Activated CD8-positive, alpha-beta memory T cell treated with anti-CD3 and anti-CD28 coated beads, Interleukin-2, amount 10 ng/mL, durations not matched to agents 7 days and 5 days (primary cell): Measurements from ENCODE around the gene SGCD. TPM values are rescaled to one million over a fixed set of nuclear protein-coding genes. Genes with fewer than 3 reads are reported as not detected.
"Not testable (repeated sequence)": the region's sequence is repeated elsewhere in the genome, so short reads cannot be mapped to it uniquely, and the experiment has no call there.

Experiments used
- ATAC-seq: fragments of 150-1000 bp; cut with Tn5 transposase; one replicate; pipeline ENCODE4 v1.10.0; 2021; ENCODE audit warnings: moderate library complexity
- CTCF ChIA-PET: fragments of 350-600 bp; sonication (Branson Sonifier 250); formaldehyde crosslinking; loops from one replicate; lab custom pipeline; 2021; ENCODE audit warnings: antibody characterized with exemption; lab: Charles Lee
- DNase-seq: peaks from one replicate; pipeline ENCODE4 v3.0.0-alpha.2; 2020
- H3K27ac Mint-ChIP-seq: one replicate; pipeline ENCODE4 v1.8.0; 2021; ENCODE audit warnings: mild to moderate bottlenecking, mixed read lengths
- H3K27me3 Mint-ChIP-seq: one replicate; pipeline ENCODE4 v1.8.0; 2021; ENCODE audit warnings: mixed read lengths
- H3K36me3 Mint-ChIP-seq: one replicate; pipeline ENCODE4 v1.8.0; 2021; ENCODE audit warnings: mild to moderate bottlenecking, mixed read lengths
- H3K4me1 Mint-ChIP-seq: one replicate; pipeline ENCODE4 v1.8.0; 2021; ENCODE audit warnings: mixed read lengths
- H3K4me3 Mint-ChIP-seq: one replicate; pipeline ENCODE4 v1.8.0; 2021; ENCODE audit warnings: mild to moderate bottlenecking, moderate library complexity, mixed read lengths
- H3K9me3 Mint-ChIP-seq: one replicate; pipeline ENCODE4 v1.8.0; 2022; ENCODE audit warnings: low read depth, mixed read lengths
- total RNA-seq, 2 experiments: library from RNA; stranded (reverse); gene quantifications; one replicate each; pipeline ENCODE4 v1.2.3, GENCODE V29; 2021

SGCD gene
- total RNA-seq, 2 experiments from 2014 or later, result not detected

GRCh38 chr5:156655732-156656131 lies 328.8 kb downstream of the SGCD start:
- H3K27ac Mint-ChIP-seq, result no peak overlapping the region
- no peaks in the 10 kb centered on the region for H3K9me3 Mint-ChIP-seq
- no peaks in the 10 kb centered on the region for H3K36me3 Mint-ChIP-seq
- ATAC-seq (no peak), DNase-seq (no peak)
- CTCF ChIA-PET, result interaction anchor here (1.5 kb wide), 1 partner anchor 9 kb away, joined by 4 read pairs; no protein-coding TSS in a partner anchor
- H3K27me3 Mint-ChIP-seq, result peaks cover 8% of the 10 kb centered on the region
- H3K4me1 Mint-ChIP-seq, result no peaks in the 10 kb centered on the region
- no peak overlapping the region for H3K4me3 Mint-ChIP-seq

- H3K36me3 Mint-ChIP-seq, ATAC-seq, H3K9me3 Mint-ChIP-seq, H3K4me1 Mint-ChIP-seq, CTCF ChIA-PET, H3K4me3 Mint-ChIP-seq, H3K27me3 Mint-ChIP-seq, DNase-seq, H3K27ac Mint-ChIP-seq: not testable (repeated sequence)
These were observed 337.9 kb downstream of the SGCD start for GRCh38 chr5:156664832-156665231.

GRCh38 chr5:156666686-156667085 lies 339.7 kb downstream of the SGCD start:
- H3K27ac Mint-ChIP-seq, H3K4me3 Mint-ChIP-seq, H3K4me1 Mint-ChIP-seq, DNase-seq, H3K36me3 Mint-ChIP-seq, ATAC-seq, H3K9me3 Mint-ChIP-seq: not testable (repeated sequence)
- CTCF ChIA-PET, result interaction anchor here (1.9 kb wide), 1 partner anchor 268 kb away, joined by 5 read pairs; no protein-coding TSS in a partner anchor
- H3K27me3 Mint-ChIP-seq, result peaks cover 12% of the 10 kb centered on the region

- Mint-ChIP-seq H3K27me3 (peaks cover 12% of the 10 kb centered on the region), H3K27ac (no peak overlapping the region), H3K4me3 (no peak overlapping the region), H3K9me3 (no peaks in the 10 kb centered on the region), H3K36me3 (no peaks in the 10 kb centered on the region), H3K4me1 (no peaks in the 10 kb centered on the region)
- CTCF ChIA-PET, result interaction anchor here (1.9 kb wide), 1 partner anchor 267 kb away, joined by 5 read pairs; no protein-coding TSS in a partner anchor
- no peak for DNase-seq
- ATAC-seq, result no peak
These were observed 340.7 kb downstream of the SGCD start for GRCh38 chr5:156667616-156668015.

- no peaks in the 10 kb centered on the region for H3K36me3 Mint-ChIP-seq
- no peaks in the 10 kb centered on the region for H3K4me1 Mint-ChIP-seq
- CTCF ChIA-PET, result no interaction called here
- no peak overlapping the region for H3K4me3 Mint-ChIP-seq
- no peak overlapping the region for H3K27ac Mint-ChIP-seq
- no peaks in the 10 kb centered on the region for H3K9me3 Mint-ChIP-seq
- H3K27me3 Mint-ChIP-seq, result peaks cover 12% of the 10 kb centered on the region
- ATAC-seq (no peak), DNase-seq (no peak)
These were observed 342.5 kb downstream of the SGCD start for GRCh38 chr5:156669416-156669815.

- ATAC-seq (no peak), DNase-seq (no peak)
- Mint-ChIP-seq H3K4me3 (no peak overlapping the region), H3K36me3 (no peaks in the 10 kb centered on the region), H3K4me1 (no peaks in the 10 kb centered on the region), H3K27ac (no peak overlapping the region), H3K27me3 (peaks cover 12% of the 10 kb centered on the region), H3K9me3 (no peaks in the 10 kb centered on the region)
- CTCF ChIA-PET, result no interaction called here
These were observed 343.7 kb downstream of the SGCD start for GRCh38 chr5:156670615-156671014.

GRCh38 chr5:156675395-156675794 lies 348.4 kb downstream of the SGCD start:
- Mint-ChIP-seq H3K4me1 (no peaks in the 10 kb centered on the region), H3K4me3 (no peak overlapping the region), H3K27me3 (peaks cover 9% of the 10 kb centered on the region), H3K36me3 (no peaks in the 10 kb centered on the region), H3K27ac (no peak overlapping the region), H3K9me3 (no peaks in the 10 kb centered on the region)
- CTCF ChIA-PET, result no interaction called here
- ATAC-seq (no peak), DNase-seq (no peak)

GRCh38 chr5:156677963-156678362 lies 351.0 kb downstream of the SGCD start:
- no peak for DNase-seq
- no peak overlapping the region for H3K4me3 Mint-ChIP-seq
- no peak overlapping the region for H3K27ac Mint-ChIP-seq
- H3K36me3 Mint-ChIP-seq, result no peaks in the 10 kb centered on the region
- H3K4me1 Mint-ChIP-seq, result no peaks in the 10 kb centered on the region
- CTCF ChIA-PET, result no interaction called here
- ATAC-seq, result no peak
- peaks cover 19% of the 10 kb centered on the region for H3K27me3 Mint-ChIP-seq
- no peaks in the 10 kb centered on the region for H3K9me3 Mint-ChIP-seq

- Mint-ChIP-seq H3K4me3 (no peak overlapping the region), H3K36me3 (no peaks in the 10 kb centered on the region), H3K27ac (no peak overlapping the region), H3K4me1 (no peaks in the 10 kb centered on the region), H3K27me3 (peaks cover 25% of the 10 kb centered on the region), H3K9me3 (no peaks in the 10 kb centered on the region)
- CTCF ChIA-PET, result no interaction called here
- DNase-seq, result no peak
- ATAC-seq, result no peak
These were observed 351.5 kb downstream of the SGCD start for GRCh38 chr5:156678484-156678883.

- CTCF ChIA-PET, result no interaction called here
- Mint-ChIP-seq H3K4me3 (no peak overlapping the region), H3K27ac (no peak overlapping the region), H3K4me1 (no peaks in the 10 kb centered on the region), H3K27me3 (peaks cover 44% of the 10 kb centered on the region), H3K36me3 (no peaks in the 10 kb centered on the region), H3K9me3 (no peaks in the 10 kb centered on the region)
- DNase-seq, result no peak
- no peak for ATAC-seq
These were observed 353.9 kb downstream of the SGCD start for GRCh38 chr5:156680831-156681230.

GRCh38 chr5:156681265-156681664 lies 354.3 kb downstream of the SGCD start:
- H3K27me3 Mint-ChIP-seq, result peaks cover 45% of the 10 kb centered on the region
- no peaks in the 10 kb centered on the region for H3K36me3 Mint-ChIP-seq
- DNase-seq, result no peak
- no peaks in the 10 kb centered on the region for H3K9me3 Mint-ChIP-seq
- no peak overlapping the region for H3K4me3 Mint-ChIP-seq
- CTCF ChIA-PET, result no interaction called here
- no peaks in the 10 kb centered on the region for H3K4me1 Mint-ChIP-seq
- no peak overlapping the region for H3K27ac Mint-ChIP-seq
- no peak for ATAC-seq

GRCh38 chr5:156682971-156683370 lies 356.0 kb downstream of the SGCD start:
- no peak overlapping the region for H3K4me3 Mint-ChIP-seq
- no peak overlapping the region for H3K27ac Mint-ChIP-seq
- H3K36me3 Mint-ChIP-seq, result no peaks in the 10 kb centered on the region
- H3K9me3 Mint-ChIP-seq, result no peaks in the 10 kb centered on the region
- H3K27me3 Mint-ChIP-seq, result peaks cover 59% of the 10 kb centered on the region
- DNase-seq (no peak), ATAC-seq (no peak)
- H3K4me1 Mint-ChIP-seq, result no peaks in the 10 kb centered on the region
- CTCF ChIA-PET, result no interaction called here

GRCh38 chr5:156683509-156683908 lies 356.5 kb downstream of the SGCD start:
- Mint-ChIP-seq H3K4me3 (no peak overlapping the region), H3K27ac (no peak overlapping the region), H3K27me3 (peaks cover 63% of the 10 kb centered on the region), H3K9me3 (no peaks in the 10 kb centered on the region), H3K36me3 (no peaks in the 10 kb centered on the region), H3K4me1 (no peaks in the 10 kb centered on the region)
- DNase-seq (no peak), ATAC-seq (no peak)
- CTCF ChIA-PET, result no interaction called here

GRCh38 chr5:156684216-156684615 lies 357.3 kb downstream of the SGCD start:
- no peaks in the 10 kb centered on the region for H3K9me3 Mint-ChIP-seq
- H3K36me3 Mint-ChIP-seq, result no peaks in the 10 kb centered on the region
- H3K27me3 Mint-ChIP-seq, result peaks cover 69% of the 10 kb centered on the region
- no peaks in the 10 kb centered on the region for H3K4me1 Mint-ChIP-seq
- CTCF ChIA-PET, result no interaction called here
- DNase-seq, result no peak
- no peak overlapping the region for H3K4me3 Mint-ChIP-seq
- H3K27ac Mint-ChIP-seq, result no peak overlapping the region
- no peak for ATAC-seq

GRCh38 chr5:156685481-156685880 lies 358.5 kb downstream of the SGCD start:
- H3K27me3 Mint-ChIP-seq, result peaks cover 72% of the 10 kb centered on the region
- no peak overlapping the region for H3K4me3 Mint-ChIP-seq
- no peaks in the 10 kb centered on the region for H3K4me1 Mint-ChIP-seq
- no peak overlapping the region for H3K27ac Mint-ChIP-seq
- ATAC-seq (no peak), DNase-seq (no peak)
- H3K36me3 Mint-ChIP-seq, result no peaks in the 10 kb centered on the region
- CTCF ChIA-PET, result no interaction called here
- no peaks in the 10 kb centered on the region for H3K9me3 Mint-ChIP-seq
